SK-N-SH (cell line): ENCODE results near the gene MACROD2. TPM values are rescaled to one million over a fixed set of nuclear protein-coding genes. Genes with fewer than 3 reads are reported as not detected.

Experiments used
- CTCF ChIA-PET: fragments of 300-600, 350-600 bp; formaldehyde crosslinking; extraction: SDS; loops from one replicate; lab custom pipeline; 2021; lab: Yijun Ruan, JAX
- POLR2A ChIA-PET: fragments of 350-600 bp; sonication (Branson Sonifier 250); formaldehyde crosslinking; extraction: SDS; loops from one replicate; lab custom pipeline; 2020; ENCODE audit warnings: antibody characterized with exemption, inconsistent platforms; lab: Yijun Ruan, JAX
- DNase-seq: peaks from one replicate; pipeline ENCODE4 v3.0.0; 2012
- H2AFZ ChIP-seq: fragments of 200-600 bp; sonication (generic); 2 replicates; pipeline ENCODE4 v1.8.1; 2016; ENCODE audit warnings: antibody characterized with exemption, mild to moderate bottlenecking, low read depth
- H3F3A ChIP-seq: fragments of 200-600 bp; sonication (generic); replicated peaks from 2 replicates; pipeline ENCODE3; 2016; ENCODE audit warnings: antibody characterized with exemption, mild to moderate bottlenecking; ENCODE audit not compliant: insufficient read depth
- H3K27ac ChIP-seq, 2 experiments: fragments of 200-500 bp in 1 of 2; fragments of 200-600 bp in 1 of 2; sonication (Bioruptor generic) in 1 of 2; sonication (generic), shearing (Covaris generic) in 1 of 2; 2 replicates each; pipeline versions ENCODE4 v1.5.1 to v1.6.1; 2014 to 2016; ENCODE audit warnings: low read depth in 2 of 2, inconsistent platforms in 1 of 2, low read length in 1 of 2, mild to moderate bottlenecking in 1 of 2, mixed read lengths in 1 of 2
- H3K27me3 ChIP-seq: fragments of 200-600 bp; sonication (generic), shearing (Covaris generic); 2 replicates; pipeline ENCODE4 v1.6.1; 2016; ENCODE audit warnings: mixed run types; ENCODE audit not compliant: insufficient read depth
- H3K36me3 ChIP-seq, 2 experiments: fragments of 200-500 bp in 1 of 2; fragments of 200-600 bp in 1 of 2; sonication (Bioruptor generic) in 1 of 2; sonication (generic) in 1 of 2; replicated peaks in 1 of 2; 2 replicates each; pipeline versions ENCODE3 to v1.5.1; 2014 to 2016; ENCODE audit warnings: low read length in 1 of 2, mild to moderate bottlenecking in 1 of 2; ENCODE audit not compliant: insufficient read depth in 2 of 2, control insufficient read depth in 1 of 2
- H3K4me1 ChIP-seq, 2 experiments: fragments of 200-500 bp in 1 of 2; fragments of 200-600 bp in 1 of 2; sonication (Bioruptor generic) in 1 of 2; sonication (generic), shearing (Covaris generic) in 1 of 2; 2 replicates each; pipeline versions ENCODE4 v1.5.1 to v1.6.1; 2014 to 2016; ENCODE audit warnings: low read depth in 1 of 2, low read length in 1 of 2, mixed run types in 1 of 2; ENCODE audit not compliant: insufficient read depth in 2 of 2, control insufficient read depth in 1 of 2
- H3K4me2 ChIP-seq: fragments of 200-600 bp; sonication (generic), shearing (Covaris generic); 2 replicates; pipeline ENCODE4 v1.6.1; 2017; ENCODE audit warnings: mixed run types
- H3K4me3 ChIP-seq, 2 experiments: fragments of 200-500 bp in 1 of 2; fragments of 200-600 bp in 1 of 2; sonication (Bioruptor generic) in 1 of 2; sonication (generic), shearing (Covaris generic) in 1 of 2; 2 replicates each; pipeline versions ENCODE4 v1.5.1 to v1.8.1; 2014 to 2016; ENCODE audit warnings: low read depth in 2 of 2, inconsistent platforms in 1 of 2, low read length in 1 of 2, mild to moderate bottlenecking in 1 of 2, mixed read lengths in 1 of 2, moderate library complexity in 1 of 2
- H3K79me2 ChIP-seq: fragments of 200-600 bp; sonication (generic); 2 replicates; pipeline ENCODE4 v1.8.1; 2017; ENCODE audit warnings: mild to moderate bottlenecking; ENCODE audit not compliant: insufficient read depth
- H3K9ac ChIP-seq: fragments of 200-600 bp; sonication (generic); 2 replicates; pipeline ENCODE4 v1.6.1; 2017; ENCODE audit warnings: mixed run types
- H3K9me2 ChIP-seq: fragments of 200-600 bp; sonication (generic); 2 replicates; pipeline ENCODE4 v1.6.1; 2017; ENCODE audit warnings: mixed run types
- H3K9me3 ChIP-seq: fragments of 200-600 bp; sonication (generic); 2 replicates; pipeline ENCODE4 v1.6.1; 2017; ENCODE audit warnings: mixed run types, mild to moderate bottlenecking, moderate library complexity
- H4K20me1 ChIP-seq: fragments of 200-600 bp; sonication (generic); 2 replicates; pipeline ENCODE4 v1.6.1; 2017; ENCODE audit warnings: mild to moderate bottlenecking, mixed run types; ENCODE audit not compliant: insufficient read depth
- CHD2 ChIP-seq: fragments of 150-350 bp; IDR thresholded peaks from 2 replicates; pipeline ENCODE4 v1.6.1; 2018; ENCODE audit warnings: low read length; ENCODE audit not compliant: partially characterized antibody
- ELF1 ChIP-seq: IDR thresholded peaks from 2 replicates; pipeline ENCODE4 v1.4.0; 2012
- FOXJ3 ChIP-seq: sonication (generic); formaldehyde crosslinking; IDR thresholded peaks from 2 replicates; pipeline ENCODE4 v1.5.1; 2020; ENCODE audit warnings: mild to moderate bottlenecking, missing genetic modification reagents
- GATA2 ChIP-seq: sonication (generic); formaldehyde crosslinking; IDR thresholded peaks from 2 replicates; pipeline ENCODE4 v1.5.0; 2020; ENCODE audit warnings: mild to moderate bottlenecking, missing genetic modification reagents
- IRF3 ChIP-seq: fragments of 150-350 bp; IDR thresholded peaks from 2 replicates; pipeline ENCODE4 v1.6.1; 2016; ENCODE audit warnings: mild to moderate bottlenecking, low read depth, low read length
- JUND ChIP-seq: IDR thresholded peaks from 2 replicates; pipeline ENCODE4 v1.4.0; 2012
- MEF2A ChIP-seq: IDR thresholded peaks from 2 replicates; pipeline ENCODE4 v1.4.0; 2012; ENCODE audit warnings: low read depth, borderline replicate concordance
- RCOR1 ChIP-seq: fragments of 150-350 bp; IDR thresholded peaks from 2 replicates; pipeline ENCODE4 v1.6.1; 2017; ENCODE audit warnings: antibody characterized with exemption, low read length
- RXRA ChIP-seq: IDR thresholded peaks from 2 replicates; pipeline ENCODE4 v1.4.0; 2012; ENCODE audit warnings: low read depth, mild to moderate bottlenecking, borderline replicate concordance
- TEAD4 ChIP-seq: IDR thresholded peaks from 2 replicates; pipeline ENCODE4 v1.4.0; 2012; ENCODE audit warnings: mild to moderate bottlenecking, borderline replicate concordance; ENCODE audit not compliant: insufficient read depth
- WGBS: methylation state at CpG from one replicate; pipeline ENCODE4 v1.1.6; 2017; ENCODE audit warnings: low lambda C conversion rate; 5-methylcytosine and 5-hydroxymethylcytosine counted together
- polyA plus RNA-seq, 3 experiments: library from polyadenylated mRNA; depleted of rRNA; stranded (reverse); fragments of >200 nt; gene quantifications; 2 replicates each; pipeline ENCODE4 v1.2.3, GENCODE V29; 2012

MACROD2 gene
- polyA plus RNA-seq, 1 of the 3 experiments (the other 2 are of a cell fraction), result 0.33 TPM

GRCh38 chr20:15951658-15952057, 1956.3 kb downstream of the MACROD2 start:
- H3K4me2 ChIP-seq, result no peak overlapping the region
- no peaks in the 10 kb centered on the region for H3K9me3 ChIP-seq
- no peaks in the 10 kb centered on the region for H3F3A ChIP-seq
- H3K27me3 ChIP-seq, result no peaks in the 10 kb centered on the region
- H3K4me1 ChIP-seq, result no peaks in the 10 kb centered on the region
- no peak overlapping the region for H3K4me3 ChIP-seq
- POLR2A ChIA-PET, result no interaction called here
- no peaks in the 10 kb centered on the region for H3K36me3 ChIP-seq
- no peaks in the 10 kb centered on the region for H3K9me2 ChIP-seq
- no peaks in the 10 kb centered on the region for H4K20me1 ChIP-seq
- no peak overlapping the region for H3K27ac ChIP-seq
- TF ChIP-seq GATA2 (no peak), IRF3 (no peak)
- TF ChIP-seq, all 33 proteins: peak for 0
- H3K9ac ChIP-seq, result no peak overlapping the region
- CTCF ChIA-PET, result no interaction called here
- DNase-seq, result no peak
- H3K79me2 ChIP-seq, result no peaks in the 10 kb centered on the region
- 42% methylated on average over 8 of the region's 8 CpGs for WGBS
- H2AFZ ChIP-seq, result no peak overlapping the region

- ChIA-PET POLR2A (no interaction called here), CTCF (no interaction called here)
- H3K27ac ChIP-seq, result no peak overlapping the region
- H3F3A ChIP-seq, result no peaks in the 10 kb centered on the region
- H3K36me3 ChIP-seq, result no peaks in the 10 kb centered on the region
- no peaks in the 10 kb centered on the region; a peak in 2 of 4 replicates for H3K4me1 ChIP-seq
- H3K9me3 ChIP-seq, result no peaks in the 10 kb centered on the region
- H3K9ac ChIP-seq, result no peak overlapping the region
- no peak overlapping the region for H2AFZ ChIP-seq
- no peak overlapping the region for H3K4me2 ChIP-seq
- H4K20me1 ChIP-seq, result no peaks in the 10 kb centered on the region
- no peak for TF ChIP-seq FOXJ3
- TF ChIP-seq JUND, result no peak
- TF ChIP-seq MEF2A, result no peak
- DNase-seq, result no peak
- H3K4me3 ChIP-seq, result no peak overlapping the region
- H3K79me2 ChIP-seq, result no peaks in the 10 kb centered on the region
- H3K9me2 ChIP-seq, result no peaks in the 10 kb centered on the region
- H3K27me3 ChIP-seq, result no peaks in the 10 kb centered on the region
- 43% methylated on average over 4 of the region's 4 CpGs for WGBS
These were observed 1962.8 kb downstream of the MACROD2 start for GRCh38 chr20:15958142-15958541.

- no peaks in the 10 kb centered on the region; the same call in 1 of the 2 replicates for H3K9me3 ChIP-seq
- no peaks in the 10 kb centered on the region for H3K79me2 ChIP-seq
- no peaks in the 10 kb centered on the region for H3K9me2 ChIP-seq
- TF ChIP-seq JUND, result no peak
- no peak for TF ChIP-seq RCOR1
- TF ChIP-seq RXRA, result no peak
- TF ChIP-seq ELF1, result no peak
- TF ChIP-seq CHD2, result no peak
- TF ChIP-seq TEAD4, result no peak
- no peak overlapping the region for H2AFZ ChIP-seq
- no peaks in the 10 kb centered on the region for H3K27me3 ChIP-seq
- H3K9ac ChIP-seq, result no peak overlapping the region
- WGBS, result 33% methylated on average over 4 of the region's 4 CpGs
- CTCF ChIA-PET, result no interaction called here
- DNase-seq, result no peak
- POLR2A ChIA-PET, result no interaction called here
- H3F3A ChIP-seq, result no peaks in the 10 kb centered on the region
- no peak overlapping the region for H3K4me3 ChIP-seq
- no peak overlapping the region for H3K27ac ChIP-seq
- H3K4me1 ChIP-seq, result no peaks in the 10 kb centered on the region; a peak in 2 of 4 replicates
- no peak overlapping the region for H3K4me2 ChIP-seq
- H4K20me1 ChIP-seq, result no peaks in the 10 kb centered on the region
- H3K36me3 ChIP-seq, result no peaks in the 10 kb centered on the region
These were observed 1969.8 kb downstream of the MACROD2 start for GRCh38 chr20:15965165-15965564.
